Measurements from ENCODE around the gene TRPV4.

Gene TRPV4

GRCh38 chr12:109777544-109777943, 55.7 kb downstream of the TRPV4 start:
- no peak for DNase-seq (ENCODE audit: low spot score)

GRCh38 chr12:109776624-109777023, 56.6 kb downstream of the TRPV4 start:
- no peak for DNase-seq (ENCODE audit: low spot score)

- peak; percentile 71 for DNase-seq (ENCODE audit: low spot score)
These were observed 57.9 kb downstream of the TRPV4 start for GRCh38 chr12:109775172-109775881.

- no peak for DNase-seq (ENCODE audit: low spot score)
These were observed 59.7 kb downstream of the TRPV4 start for GRCh38 chr12:109773384-109774011.

- DNase-seq (ENCODE audit: low spot score), result peak; percentile 63
These were observed 60.4 kb downstream of the TRPV4 start for GRCh38 chr12:109772622-109773321.

GRCh38 chr12:109771746-109772621, 61.2 kb downstream of the TRPV4 start:
- DNase-seq (ENCODE audit: low spot score), result no peak

GRCh38 chr12:109770861-109771670, 62.1 kb downstream of the TRPV4 start:
- no peak for DNase-seq (ENCODE audit: low spot score)

- DNase-seq (ENCODE audit: low spot score), result peak; percentile 44
These were observed 62.9 kb downstream of the TRPV4 start for GRCh38 chr12:109770104-109770860.

- DNase-seq (ENCODE audit: low spot score), result no peak
These were observed 64.1 kb downstream of the TRPV4 start for GRCh38 chr12:109768901-109769670.

GRCh38 chr12:109767991-109768900, 65.0 kb downstream of the TRPV4 start:
- no peak for DNase-seq (ENCODE audit: low spot score)

- DNase-seq (ENCODE audit: low spot score), result no peak
These were observed 65.7 kb downstream of the TRPV4 start for GRCh38 chr12:109767456-109767855.

- DNase-seq (ENCODE audit: low spot score), result no peak
These were observed 66.9 kb downstream of the TRPV4 start for GRCh38 chr12:109766251-109766778.

- no peak for DNase-seq (ENCODE audit: low spot score)
These were observed 67.8 kb downstream of the TRPV4 start for GRCh38 chr12:109765446-109765810.

GRCh38 chr12:109764776-109765445, 68.3 kb downstream of the TRPV4 start:
- DNase-seq (ENCODE audit: low spot score), result no peak

- no peak for DNase-seq (ENCODE audit: low spot score)
These were observed 69.1 kb downstream of the TRPV4 start for GRCh38 chr12:109764123-109764522.

GRCh38 chr12:109763201-109763841, 69.9 kb downstream of the TRPV4 start:
- no peak for DNase-seq (ENCODE audit: low spot score)

- no peak for DNase-seq (ENCODE audit: low spot score)
These were observed 70.5 kb downstream of the TRPV4 start for GRCh38 chr12:109762673-109763191.
